Posterior vena cava (tissue), 2 donors: Measurements from ENCODE around the gene CNNM2. TPM values are rescaled to one million over a fixed set of nuclear protein-coding genes. Genes with fewer than 3 reads are reported as not detected.
"Not testable (repeated sequence)": the region's sequence is repeated elsewhere in the genome, so short reads cannot be mapped to it uniquely, and the experiment has no call there.

Experiments used
- DNase-seq: peaks from one replicate; pipeline ENCODE4 v3.0.0-alpha.2; 2020; ENCODE audit warnings: low spot score
- intact Hi-C, 2 donors: fragments of 100-400 bp; cut with DNase I; formaldehyde crosslinking; loops; one replicate each; pipeline versions ENCODE4 v1.14.1 to v1.14.2; 2022 to 2023
- total RNA-seq, 2 donors: library from RNA; stranded (reverse); fragmentation: NEBNext Ultra II Directional; extraction: Animal tissue kit (Norgen Biotek cat#: 25700); gene quantifications; one replicate each; pipeline ENCODE4 v1.2.1, GENCODE V29; 2021
- donor health status: DM: yes; HTN: yes; CAD: no.
- donor health status: DM: yes; HTN: yes; CAD: no.

Gene CNNM2
- total RNA-seq, 2 donors from 2014 or later = 7.3 to 10.1 TPM

DNA sequence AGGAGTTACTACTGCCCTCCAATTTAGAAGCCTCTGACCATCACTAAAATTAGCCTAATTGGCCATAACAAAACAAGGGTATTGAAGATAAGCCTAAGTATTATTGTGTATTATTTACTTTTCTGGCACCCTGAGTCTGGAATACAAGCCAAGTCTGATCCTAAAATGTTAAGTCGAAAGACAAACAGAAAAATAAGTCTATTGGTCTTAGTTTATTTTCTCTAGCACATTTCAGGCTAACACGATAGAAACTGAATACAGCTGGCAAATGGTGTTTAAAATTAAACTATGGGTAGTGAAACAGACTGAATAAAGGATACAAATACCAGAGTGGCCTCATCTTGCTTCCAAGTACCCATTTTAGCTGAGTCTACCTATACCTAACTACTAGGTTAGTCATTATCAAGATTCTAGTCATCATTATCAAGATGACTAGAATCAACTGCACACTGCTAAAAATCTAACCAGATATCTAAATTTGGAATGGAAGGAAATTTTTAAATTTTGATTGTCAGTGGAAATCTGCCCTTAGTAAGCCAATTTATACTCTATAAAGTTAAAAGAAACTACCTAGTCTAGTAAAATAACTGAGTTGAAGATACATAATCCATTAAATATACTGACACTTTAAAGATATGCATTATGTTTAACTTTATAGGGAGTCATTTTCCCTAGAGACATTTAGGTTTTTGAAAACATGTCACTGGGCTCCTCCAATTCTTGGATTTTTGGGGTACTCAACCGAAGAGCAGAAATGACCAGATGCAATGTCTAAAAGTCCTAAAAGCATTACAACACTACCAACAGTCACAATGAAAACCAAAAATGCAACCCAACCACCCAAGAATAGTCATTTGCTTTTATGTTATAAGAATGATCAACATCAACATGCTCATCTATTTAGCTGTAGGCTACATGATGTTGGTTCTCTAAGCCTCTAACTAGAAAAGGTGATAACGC, 194.1 kb downstream of the CNNM2 start:
- intact Hi-C loops = no loop called here
- no peak for DNase-seq

- DNase-seq = no peak
- intact Hi-C loops = no loop called here
Measured at GRCh38 chr10:103114876-103115275, 196.8 kb downstream of the CNNM2 start.

- intact Hi-C loops = no loop called here
- DNase-seq = no peak
Measured at GRCh38 chr10:103117247-103117646, 199.2 kb downstream of the CNNM2 start.

DNA sequence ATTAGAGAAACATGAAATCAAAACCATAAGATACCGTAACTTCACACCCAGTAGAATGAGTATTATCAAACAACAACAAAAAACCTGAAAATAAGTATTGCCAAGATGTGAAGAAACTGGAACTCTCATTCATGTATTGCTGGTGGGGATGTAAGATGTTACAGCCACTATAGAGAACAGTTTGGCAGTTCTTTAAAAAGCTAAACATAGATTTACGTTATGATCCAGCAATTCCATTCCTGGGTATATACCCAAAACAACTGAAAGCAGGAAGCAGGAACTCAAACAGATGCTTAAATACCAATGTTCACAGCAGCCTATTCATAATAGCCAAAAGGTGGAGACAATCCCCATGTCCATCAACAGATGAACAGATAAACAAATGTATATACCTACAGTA, 202.5 kb downstream of the CNNM2 start:
- intact Hi-C loops = no loop called here

GRCh38 chr10:103120977-103121735, 203.1 kb downstream of the CNNM2 start:
- intact Hi-C loops = no loop called here
- DNase-seq = no peak

More for the DNA sequence above, 202.5 kb downstream of the CNNM2 start:
- DNase-seq = no peak

DNA sequence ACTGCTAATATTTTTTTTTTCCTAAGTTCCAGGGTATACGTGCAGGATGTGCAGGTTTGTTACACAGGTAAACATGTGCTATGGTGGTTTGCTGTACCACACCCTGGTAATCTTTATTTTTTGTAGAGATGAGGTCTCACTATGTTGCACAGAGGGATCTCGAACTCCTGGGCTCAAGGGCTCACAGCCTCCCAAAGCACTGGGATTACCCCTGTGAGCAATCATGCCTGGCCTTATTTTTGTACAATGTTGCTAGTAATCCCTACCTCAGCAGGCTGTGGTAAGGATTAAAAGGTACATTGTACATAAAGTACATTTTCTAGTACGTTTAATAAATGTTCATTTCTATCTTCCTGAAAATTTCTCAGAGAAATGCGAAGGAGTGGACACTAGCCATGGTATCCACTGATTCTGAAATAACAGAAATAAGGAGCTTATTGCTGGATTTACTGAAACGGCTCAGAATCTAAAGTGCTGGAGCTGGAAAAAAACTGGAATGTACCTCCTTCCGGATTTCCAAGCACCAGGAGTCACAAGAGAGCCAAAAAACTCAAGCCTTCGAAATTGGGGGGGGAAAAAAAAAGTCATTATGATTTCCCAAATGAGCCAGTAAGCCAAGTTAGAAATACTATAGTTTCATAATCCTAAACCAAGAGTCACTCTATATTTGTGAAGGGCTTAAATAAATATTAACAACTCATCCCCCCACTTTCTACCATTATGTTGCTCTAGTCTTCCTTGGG, 205.4 kb downstream of the CNNM2 start:
- intact Hi-C loops = no loop called here

DNA sequence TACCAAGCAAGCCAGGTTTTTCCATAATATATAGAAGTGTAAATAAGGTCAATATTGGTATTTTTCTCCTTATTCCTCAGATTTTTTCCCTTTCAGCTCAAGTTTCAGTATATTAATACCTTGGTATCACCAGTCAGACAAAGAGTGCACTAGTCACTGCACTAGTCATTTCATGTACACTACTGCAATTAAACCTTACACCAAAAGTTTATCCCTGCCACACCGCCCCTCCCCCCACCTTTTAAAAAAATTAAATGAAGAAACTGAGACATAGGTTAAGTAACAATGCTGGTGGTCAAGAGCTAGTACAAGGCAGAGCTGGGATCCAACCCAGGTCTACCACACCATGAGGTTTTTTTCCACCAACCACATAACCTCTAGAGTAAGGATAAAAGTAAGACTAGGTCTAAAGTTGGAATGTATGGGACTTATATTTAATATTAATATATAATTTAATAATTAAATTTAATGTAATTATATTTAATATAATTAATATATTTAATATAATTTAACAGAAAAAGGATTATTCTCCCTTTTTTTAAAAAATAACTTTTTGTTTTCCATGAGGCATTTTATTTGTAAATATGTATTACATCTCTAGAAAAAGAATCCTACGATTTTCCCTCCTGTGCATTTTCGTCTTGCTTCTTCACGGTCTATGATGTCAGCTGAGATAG, 206.5 kb downstream of the CNNM2 start:
- DNase-seq = no peak
- intact Hi-C loops = no loop called here

More for the DNA sequence above, 205.4 kb downstream of the CNNM2 start:
- no peak for DNase-seq

DNA sequence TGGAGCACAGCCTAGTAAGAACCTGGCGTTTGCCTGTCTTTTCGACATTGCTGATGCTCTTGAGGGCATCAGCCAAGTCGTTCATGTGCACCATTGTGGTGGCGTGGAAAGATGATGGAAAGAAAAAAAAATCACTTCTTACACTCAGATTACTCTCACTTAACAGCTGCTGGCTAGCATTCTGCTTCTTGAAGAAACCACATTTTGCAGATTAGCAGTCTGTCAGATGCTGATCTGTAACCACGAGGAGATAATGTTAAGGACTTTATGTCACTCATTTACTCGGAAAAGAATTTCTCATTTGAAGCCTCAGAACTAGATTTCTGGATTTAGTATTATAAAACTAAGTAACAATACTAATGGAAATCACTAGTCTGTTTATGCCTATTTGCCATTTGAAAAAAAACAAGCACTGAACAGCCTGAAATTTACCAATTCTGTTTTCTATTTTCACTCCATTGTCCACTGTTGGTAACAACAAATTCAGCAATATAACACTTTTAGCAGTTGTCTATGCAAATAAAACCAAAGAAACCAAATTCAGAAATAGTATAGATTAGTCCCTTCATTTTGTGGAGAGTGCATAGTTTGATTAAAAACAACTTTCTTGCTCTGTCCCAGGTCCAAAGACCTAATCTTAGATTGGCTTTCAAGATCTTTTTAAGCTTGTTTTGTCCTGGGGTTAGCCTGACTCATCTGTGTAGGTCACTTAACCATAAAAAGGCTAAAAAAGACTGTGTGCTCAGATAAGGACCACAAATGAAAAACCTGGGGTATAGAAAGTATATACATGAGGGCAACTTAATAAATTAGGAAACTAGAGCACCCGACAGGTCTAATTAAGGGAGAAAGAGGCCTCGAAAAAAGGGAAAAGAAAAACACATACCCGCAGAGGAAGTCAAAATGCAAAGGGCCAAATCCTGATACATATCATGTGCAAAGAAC, 207.5 kb downstream of the CNNM2 start:
- intact Hi-C loops = no loop called here
- no peak for DNase-seq

- DNase-seq = no peak
- intact Hi-C loops = no loop called here
Measured at GRCh38 chr10:103127241-103127640, 209.1 kb downstream of the CNNM2 start.

GRCh38 chr10:103130180-103130579, 212.1 kb downstream of the CNNM2 start:
- intact Hi-C loops = loop anchor here in 1 of 2 donors (2.0 kb wide), 1 partner anchor 31 kb away; no protein-coding TSS in a partner anchor
- DNase-seq = not testable (repeated sequence)

- intact Hi-C loops = loop anchor here in 1 of 2 donors (2.0 kb wide), 1 partner anchor 30 kb away; no protein-coding TSS in a partner anchor
- no peak for DNase-seq
Measured at GRCh38 chr10:103130910-103131309, 212.8 kb downstream of the CNNM2 start.

GRCh38 chr10:103135168-103135567, 217.1 kb downstream of the CNNM2 start:
- intact Hi-C loops = not testable (repeated sequence)

DNA sequence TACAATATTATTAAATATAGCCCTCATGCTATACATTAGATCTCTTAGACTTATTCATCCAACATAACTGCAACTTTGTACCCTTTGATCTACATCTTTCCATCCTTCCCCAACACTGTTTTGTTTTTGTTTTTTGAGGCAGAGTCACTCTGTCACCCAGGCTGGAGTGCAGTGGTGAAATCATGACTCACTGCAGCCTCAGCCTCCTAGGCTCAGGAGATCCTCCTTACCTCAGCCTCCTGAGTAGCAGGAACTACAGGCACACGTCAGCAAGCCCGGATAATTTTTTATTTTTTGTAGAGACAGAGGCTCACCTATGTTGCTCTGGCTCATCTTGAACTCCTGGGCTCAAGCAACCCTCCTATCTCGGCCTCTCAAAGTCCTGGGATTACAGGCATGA, 221.7 kb downstream of the CNNM2 start:
- intact Hi-C loops = no loop called here
- DNase-seq = no peak

More at GRCh38 chr10:103135168-103135567, 217.1 kb downstream of the CNNM2 start:
- not testable (repeated sequence) for DNase-seq

Other genes with a start within 250 kb of the CNNM2 start
- gene ARL3, start 203.9 kb upstream of the CNNM2 start, total RNA-seq = 10 to 100 TPM in 1 of 2 donors, 1 to 10 TPM in 1; 9.7 to 11.6 TPM
- 1 to 10 TPM; 2.4 to 6.5 TPM for gene SFXN2, start 203.7 kb upstream of the CNNM2 start, total RNA-seq
- gene WBP1L, start 174.3 kb upstream of the CNNM2 start, total RNA-seq = 10 to 100 TPM; 61.4 to 62.7 TPM
- 1 to 10 TPM in 1 of 2 donors, not detected in 1; 1.6 TPM for gene CYP17A1, start 80.9 kb upstream of the CNNM2 start, total RNA-seq
- 10 to 100 TPM; 17.1 to 20.0 TPM for gene BORCS7, start 64.0 kb upstream of the CNNM2 start, total RNA-seq
- 1 to 10 TPM in 1 of 2 donors, under 1 TPM in 1; 0.65 to 1.2 TPM for gene AS3MT, start 48.8 kb upstream of the CNNM2 start, total RNA-seq